Karpas-422 (cell line): ENCODE measurements around the gene TAOK3. TPM values are rescaled to one million over a fixed set of nuclear protein-coding genes. Genes with fewer than 3 reads are reported as not detected.
"Not testable (repeated sequence)": the region's sequence is repeated elsewhere in the genome, so short reads cannot be mapped to it uniquely, and the experiment has no call there.

Source experiments
- DNase-seq: peaks from one replicate; pipeline ENCODE4 v3.0.0-alpha.2; 2015
- H2AFZ ChIP-seq: fragments of 200-600 bp; sonication (generic); 2 replicates; pipeline ENCODE4 v1.6.1; 2014; ENCODE audit warnings: antibody characterized with exemption, low read length, mixed read lengths
- H3K27ac ChIP-seq: fragments of 200-600 bp; sonication (generic); 2 replicates; pipeline ENCODE4 v1.5.1; 2014; ENCODE audit warnings: mild to moderate bottlenecking, low read length, moderate library complexity
- H3K27me3 ChIP-seq: fragments of 200-600 bp; sonication (generic); 2 replicates; pipeline ENCODE4 v1.6.1; 2014; ENCODE audit warnings: low read length, mixed read lengths
- H3K36me3 ChIP-seq: fragments of 200-600 bp; sonication (generic); 2 replicates; pipeline ENCODE4 v1.6.1; 2014; ENCODE audit warnings: low read length, mixed read lengths; ENCODE audit not compliant: insufficient read depth
- H3K4me1 ChIP-seq: fragments of 200-600 bp; sonication (generic); 2 replicates; pipeline ENCODE4 v1.6.1; 2014; ENCODE audit warnings: mild to moderate bottlenecking, low read length, mixed read lengths
- H3K4me2 ChIP-seq: fragments of 200-600 bp; sonication (generic); 2 replicates; pipeline ENCODE4 v1.6.1; 2014; ENCODE audit warnings: low read length, low read depth, mild to moderate bottlenecking; ENCODE audit not compliant: poor library complexity, severe bottlenecking
- H3K4me3 ChIP-seq: fragments of 200-600 bp; sonication (generic); 2 replicates; pipeline ENCODE4 v1.5.1; 2014; ENCODE audit warnings: mild to moderate bottlenecking, antibody characterized with exemption, low read length, mixed read lengths
- H3K79me2 ChIP-seq: fragments of 200-600 bp; sonication (generic); 2 replicates; pipeline ENCODE4 v1.6.1; 2014; ENCODE audit warnings: mild to moderate bottlenecking, low read length, mixed read lengths
- H3K9ac ChIP-seq: fragments of 200-600 bp; sonication (generic); 2 replicates; pipeline ENCODE4 v1.6.0; 2014; ENCODE audit warnings: low read length
- H3K9me2 ChIP-seq: fragments of 200-600 bp; sonication (generic), shearing (Covaris generic); replicated peaks from 2 replicates; pipeline ENCODE4 v1.6.0; 2014; ENCODE audit warnings: mild to moderate bottlenecking, low read length, moderate library complexity; ENCODE audit not compliant: insufficient read depth
- H3K9me3 ChIP-seq: fragments of 300-700, 200-600 bp; sonication (generic); 2 replicates; pipeline ENCODE4 v1.6.1; 2014; ENCODE audit warnings: low read length, mixed read lengths
- H4K20me1 ChIP-seq: fragments of 200-600 bp; sonication (generic); 2 replicates; pipeline ENCODE4 v1.6.1; 2014; ENCODE audit warnings: mild to moderate bottlenecking, antibody characterized with exemption, low read length, low read depth; ENCODE audit not compliant: insufficient read depth
- total RNA-seq: library from RNA; depleted of rRNA; stranded (reverse); fragments of >200 nt; shearing (Covaris generic); gene quantifications from 2 replicates; pipeline ENCODE4 v1.2.3, GENCODE V29; 2014; ENCODE audit warnings: low replicate concordance

The TAOK3 gene
- total RNA-seq, 1 experiment from 2014 or later: 86.7 TPM

- Histone ChIP-seq H4K20me1 (no peaks in the 10 kb centered on the region), H3K9ac (no peak overlapping the region), H3K9me3 (no peaks in the 10 kb centered on the region), H3K79me2 (peaks cover 92% of the 10 kb centered on the region), H2AFZ (no peak overlapping the region), H3K4me1 (peaks cover 27% of the 10 kb centered on the region), H3K4me2 (no peak overlapping the region), H3K27me3 (no peaks in the 10 kb centered on the region), H3K4me3 (no peak overlapping the region), H3K27ac (no peak overlapping the region), H3K9me2 (no peaks in the 10 kb centered on the region), H3K36me3 (0 out of 2 replicates have a peak, but pooled peaks cover 6% of the 10 kb centered on the region)
- no peak for DNase-seq
These were observed 75.4 kb downstream of the TAOK3 start for GRCh38 chr12:118297284-118297683.

- Histone ChIP-seq H3K27me3 (no peaks in the 10 kb centered on the region), H3K36me3 (0 out of 2 replicates have a peak, but pooled peaks cover 6% of the 10 kb centered on the region), H3K4me1 (no peaks in the 10 kb centered on the region), H3K9me2 (no peaks in the 10 kb centered on the region), H4K20me1 (no peaks in the 10 kb centered on the region), H3K4me2 (no peak overlapping the region), H3K9ac (no peak overlapping the region), H3K9me3 (no peaks in the 10 kb centered on the region), H3K27ac (no peak overlapping the region), H2AFZ (no peak overlapping the region), H3K79me2 (peaks cover 90% of the 10 kb centered on the region), H3K4me3 (no peak overlapping the region)
- no peak for DNase-seq
These were observed 79.9 kb downstream of the TAOK3 start for GRCh38 chr12:118292836-118293235.

- no peak overlapping the region for H2AFZ ChIP-seq
- H3K27ac ChIP-seq: no peak overlapping the region
- H3K36me3 ChIP-seq: 0 out of 2 replicates have a peak, but pooled peaks cover 3% of the 10 kb centered on the region
- H3K9me3 ChIP-seq: no peaks in the 10 kb centered on the region
- DNase-seq: no peak
- no peaks in the 10 kb centered on the region for H3K9me2 ChIP-seq
- no peak overlapping the region for H3K4me3 ChIP-seq
- H3K4me1 ChIP-seq: no peaks in the 10 kb centered on the region
- H3K9ac ChIP-seq: no peak overlapping the region
- peaks cover 86% of the 10 kb centered on the region for H3K79me2 ChIP-seq
- no peaks in the 10 kb centered on the region for H3K27me3 ChIP-seq
- H3K4me2 ChIP-seq: no peak overlapping the region
- no peaks in the 10 kb centered on the region for H4K20me1 ChIP-seq
These were observed 82.6 kb downstream of the TAOK3 start for GRCh38 chr12:118290130-118290529.

DNA sequence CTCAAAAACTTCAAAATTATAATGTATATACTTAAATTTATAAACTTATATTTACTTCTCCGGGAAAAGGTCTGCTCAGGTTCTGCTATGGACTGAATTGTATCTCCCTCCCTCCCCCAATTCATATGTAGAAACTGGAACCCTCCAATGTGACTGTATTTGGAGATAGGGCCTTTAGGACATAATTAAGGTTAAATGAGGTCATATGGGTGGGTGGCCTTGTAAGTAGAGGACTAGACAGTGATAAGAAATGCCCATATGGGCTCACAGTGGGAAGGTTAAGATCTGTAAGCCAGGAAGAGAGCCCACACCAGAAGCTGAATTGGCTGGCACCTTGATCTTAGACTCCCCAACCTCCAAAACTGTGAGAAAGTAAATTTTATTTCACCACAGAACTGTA is 84.5 kb downstream of the TAOK3 start:
- no peak overlapping the region for H3K27ac ChIP-seq
- no peaks in the 10 kb centered on the region for H3K9me2 ChIP-seq

DNA sequence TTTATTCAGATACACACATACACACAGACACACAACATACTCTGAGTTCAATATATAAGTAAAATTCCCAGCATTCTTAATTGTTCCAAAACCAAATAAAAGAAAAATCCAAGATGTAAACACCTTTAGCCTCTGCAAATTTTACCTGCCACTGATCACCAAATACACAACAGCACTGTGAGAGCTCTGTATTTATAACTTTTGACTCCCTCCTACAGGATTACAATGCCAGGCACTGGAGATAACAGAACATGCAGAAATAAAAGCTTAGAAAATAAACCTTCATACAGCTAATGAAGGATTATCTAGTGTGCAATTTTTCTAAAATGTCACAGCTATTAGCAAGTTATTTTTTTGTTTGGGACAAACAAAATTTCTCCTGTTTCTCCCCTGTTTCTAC is 85.0 kb downstream of the TAOK3 start:
- no peak overlapping the region for H3K9ac ChIP-seq
- H3K9me3 ChIP-seq: no peaks in the 10 kb centered on the region
- no peaks in the 10 kb centered on the region for H3K9me2 ChIP-seq
- no peak for DNase-seq
- no peak overlapping the region for H3K4me2 ChIP-seq
- peaks cover 11% of the 10 kb centered on the region; the same call in 1 of the 2 replicates for H3K36me3 ChIP-seq
- H2AFZ ChIP-seq: no peak overlapping the region
- no peaks in the 10 kb centered on the region for H4K20me1 ChIP-seq
- H3K79me2 ChIP-seq: peaks cover 87% of the 10 kb centered on the region
- H3K27ac ChIP-seq: no peak overlapping the region
- H3K4me1 ChIP-seq: no peaks in the 10 kb centered on the region
- no peaks in the 10 kb centered on the region for H3K27me3 ChIP-seq
- H3K4me3 ChIP-seq: no peak overlapping the region

More for the DNA sequence above, 84.5 kb downstream of the TAOK3 start:
- peaks cover 8% of the 10 kb centered on the region; the same call in 1 of the 2 replicates for H3K36me3 ChIP-seq
- H2AFZ ChIP-seq: no peak overlapping the region
- H3K9ac ChIP-seq: no peak overlapping the region
- H3K4me2 ChIP-seq: no peak overlapping the region
- DNase-seq: no peak
- H3K79me2 ChIP-seq: peaks cover 86% of the 10 kb centered on the region
- no peaks in the 10 kb centered on the region for H4K20me1 ChIP-seq
- H3K9me3 ChIP-seq: no peaks in the 10 kb centered on the region
- H3K4me1 ChIP-seq: no peaks in the 10 kb centered on the region
- H3K4me3 ChIP-seq: no peak overlapping the region
- H3K27me3 ChIP-seq: no peaks in the 10 kb centered on the region

DNA sequence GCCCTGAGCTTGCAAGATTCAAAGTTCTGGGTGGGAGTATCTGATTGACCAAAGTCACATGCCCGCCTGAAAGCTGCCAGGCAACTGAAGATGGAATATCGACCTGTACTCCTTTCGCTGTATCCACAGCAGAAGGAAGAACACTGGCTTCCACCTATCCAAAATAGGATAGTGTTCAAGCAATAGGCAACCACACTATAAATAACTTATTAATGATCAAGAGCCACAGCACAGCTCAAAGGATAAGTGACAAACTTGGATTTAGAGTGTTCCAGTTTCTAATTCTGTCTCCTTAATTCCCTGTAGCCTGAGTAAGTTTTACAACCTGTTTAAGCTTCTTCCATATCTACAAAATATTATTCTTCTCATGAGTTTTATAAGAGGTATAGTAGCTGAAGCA is 89.9 kb downstream of the TAOK3 start:
- H4K20me1 ChIP-seq: no peaks in the 10 kb centered on the region
- no peak overlapping the region for H3K9ac ChIP-seq
- no peaks in the 10 kb centered on the region for H3K27me3 ChIP-seq
- no peaks in the 10 kb centered on the region for H3K4me1 ChIP-seq
- no peak overlapping the region for H3K4me3 ChIP-seq
- no peak for DNase-seq
- no peak overlapping the region for H2AFZ ChIP-seq
- H3K27ac ChIP-seq: no peak overlapping the region
- peaks cover 79% of the 10 kb centered on the region for H3K79me2 ChIP-seq
- no peaks in the 10 kb centered on the region for H3K9me3 ChIP-seq
- no peaks in the 10 kb centered on the region for H3K9me2 ChIP-seq
- H3K36me3 ChIP-seq: peaks cover 30% of the 10 kb centered on the region; the same call in 1 of the 2 replicates
- H3K4me2 ChIP-seq: no peak overlapping the region

DNA sequence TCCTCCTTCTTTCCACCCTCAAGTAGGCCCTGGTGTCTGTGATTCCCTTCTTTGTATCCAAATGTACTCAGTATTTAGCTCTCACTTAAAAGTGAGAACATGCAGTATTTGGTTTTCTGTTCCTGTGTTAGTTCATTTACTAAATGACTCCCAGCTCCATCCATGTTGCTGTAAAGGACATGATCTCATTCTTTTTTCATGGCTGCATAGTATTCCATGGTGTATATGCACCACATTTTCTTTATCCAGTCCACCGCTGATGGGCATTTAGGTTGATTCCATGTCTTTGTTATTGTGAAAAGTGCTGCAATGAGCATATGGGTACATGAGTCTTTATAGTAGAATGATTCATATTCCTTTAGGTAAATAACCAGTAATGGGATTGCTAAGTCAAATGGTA is 94.4 kb downstream of the TAOK3 start:
- not testable (repeated sequence) for H3K27me3 ChIP-seq, DNase-seq, H3K9ac ChIP-seq, H3K4me3 ChIP-seq, H3K9me3 ChIP-seq, H3K4me1 ChIP-seq, H3K27ac ChIP-seq, H4K20me1 ChIP-seq, H3K9me2 ChIP-seq, H2AFZ ChIP-seq, H3K4me2 ChIP-seq
- peaks cover 22% of the 10 kb centered on the region; the same call in 1 of the 2 replicates for H3K36me3 ChIP-seq
- H3K79me2 ChIP-seq: peaks cover 82% of the 10 kb centered on the region

DNA sequence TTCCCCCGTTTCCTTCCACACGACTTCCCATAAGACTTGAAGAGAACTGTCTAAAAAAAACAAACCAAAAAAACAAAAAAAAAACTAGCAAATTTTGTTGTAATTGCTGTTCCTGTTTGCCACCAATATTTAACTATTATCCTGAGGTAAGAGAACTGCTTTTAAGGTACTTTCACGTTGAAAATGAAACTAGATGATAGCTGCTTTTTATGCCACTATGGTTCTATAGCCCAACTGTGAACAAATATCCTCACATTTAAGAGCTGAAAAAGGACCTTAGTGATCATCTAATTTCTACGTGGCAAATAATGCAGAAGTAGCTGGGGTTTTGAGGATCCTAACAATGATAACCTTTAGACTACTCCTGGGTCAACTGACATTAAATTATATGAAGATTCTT is 98.6 kb downstream of the TAOK3 start:
- H3K27me3 ChIP-seq: no peaks in the 10 kb centered on the region
- H3K9me3 ChIP-seq: no peaks in the 10 kb centered on the region
- DNase-seq: no peak
- no peaks in the 10 kb centered on the region for H4K20me1 ChIP-seq
- no peak overlapping the region for H3K4me2 ChIP-seq
- H2AFZ ChIP-seq: no peak overlapping the region
- no peak overlapping the region for H3K27ac ChIP-seq
- no peaks in the 10 kb centered on the region for H3K4me1 ChIP-seq
- H3K79me2 ChIP-seq: peaks cover 88% of the 10 kb centered on the region
- H3K9me2 ChIP-seq: no peaks in the 10 kb centered on the region
- H3K36me3 ChIP-seq: no peaks in the 10 kb centered on the region
- no peak overlapping the region for H3K9ac ChIP-seq
- H3K4me3 ChIP-seq: no peak overlapping the region
